HG03039 (cell line): ENCODE measurements around the gene TAF11L7.
"Not testable (repeated sequence)": the region's sequence is repeated elsewhere in the genome, so short reads cannot be mapped to it uniquely, and the experiment has no call there.

Source experiments
- ATAC-seq: cut with Tn5 transposase; IDR thresholded peaks from one replicate; pipeline ENCODE4 v1.9.1; 2021; ENCODE audit warnings: mild to moderate bottlenecking, moderate library complexity; ENCODE audit not compliant: unreplicated experiment

The TAF11L7 gene

GRCh38 chr5:17585658-17586057, at the start of gene TAF11L7:
TSS of gene TAF11L7 (minus strand) at chr5:17585758.
- not testable (repeated sequence) for ATAC-seq

GRCh38 chr5:17634160-17634559, 48.6 kb upstream of the TAF11L7 start, which contains the start of gene TAF11L14:
TSS of gene TAF11L14 (plus strand) at chr5:17634460.
- ATAC-seq: no peak

GRCh38 chr5:17631788-17632187, 46.2 kb upstream of the TAF11L7 start, which contains the start of gene TAF11L13:
TSS of gene TAF11L13 (plus strand) at chr5:17632088.
- not testable (repeated sequence) for ATAC-seq

GRCh38 chr5:17625686-17626085, 40.1 kb upstream of the TAF11L7 start:
- ATAC-seq: no peak

GRCh38 chr5:17620627-17621026, 35.1 kb upstream of the TAF11L7 start:
- no peak for ATAC-seq

- no peak for ATAC-seq
Measured at GRCh38 chr5:17619354-17619753, 33.8 kb upstream of the TAF11L7 start.

- no peak for ATAC-seq
Measured at GRCh38 chr5:17614872-17615605, 29.5 kb upstream of the TAF11L7 start.

- not testable (repeated sequence) for ATAC-seq
Measured at GRCh38 chr5:17610092-17610491, 24.5 kb upstream of the TAF11L7 start, which contains the start of gene TAF11L12. TSS of gene TAF11L12 (plus strand) at chr5:17610392.

GRCh38 chr5:17607461-17607860, 21.9 kb upstream of the TAF11L7 start:
- ATAC-seq: not testable (repeated sequence)

GRCh38 chr5:17604951-17605350, 19.4 kb upstream of the TAF11L7 start:
- ATAC-seq: no peak

GRCh38 chr5:17603880-17604279, 18.3 kb upstream of the TAF11L7 start, which contains the start of gene TAF11L11:
TSS of gene TAF11L11 (plus strand) at chr5:17604183.
- ATAC-seq: not testable (repeated sequence)

- ATAC-seq: not testable (repeated sequence)
Measured at GRCh38 chr5:17597728-17598127, 12.2 kb upstream of the TAF11L7 start, which contains the start of gene TAF11L10. TSS of gene TAF11L10 (minus strand) at chr5:17597828.

GRCh38 chr5:17594255-17594654, 8.7 kb upstream of the TAF11L7 start, which contains the start of gene TAF11L9:
TSS of gene TAF11L9 (minus strand) at chr5:17594394.
- not testable (repeated sequence) for ATAC-seq

- not testable (repeated sequence) for ATAC-seq
Measured at GRCh38 chr5:17590860-17591259, 5.3 kb upstream of the TAF11L7 start, which contains the start of gene TAF11L8. TSS of gene TAF11L8 (minus strand) at chr5:17590960.
